NT2/D1 (cell line): ENCODE results near the gene CCSER2.

ENCODE experiments used
- YY1 ChIP-seq: IDR thresholded peaks from 2 replicates; pipeline ENCODE4 v1.6.1; 2011; ENCODE audit not compliant: insufficient read length, insufficient read depth
- ZNF274 ChIP-seq: IDR thresholded peaks from 2 replicates; pipeline ENCODE4 v1.6.1; 2011; ENCODE audit warnings: mild to moderate bottlenecking, low read depth, low read length

DNA sequence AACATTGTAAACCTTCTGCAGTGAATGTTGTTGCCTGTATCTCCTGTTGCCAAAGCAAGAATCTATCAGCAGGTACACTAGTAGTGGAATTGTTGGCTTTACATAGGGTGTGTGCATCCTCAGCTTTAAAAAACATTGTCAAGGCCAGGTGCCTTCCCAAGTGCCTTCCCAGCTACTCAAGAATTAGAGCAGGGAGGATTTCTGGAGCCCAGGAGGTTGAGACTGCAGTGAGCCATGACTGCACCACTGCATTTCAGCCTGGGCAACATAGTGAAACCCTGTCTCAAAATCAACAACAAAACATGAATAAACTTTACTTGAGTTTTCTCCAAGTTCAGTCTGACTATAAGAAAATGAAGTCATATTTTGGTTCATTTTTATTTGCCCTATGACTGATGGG lies 217.3 kb downstream of the CCSER2 start:
- TF ChIP-seq YY1 (no peak), ZNF274 (no peak)
